Measurements from ENCODE around the gene TIMP1. TPM values are rescaled to one million over a fixed set of nuclear protein-coding genes. Genes with fewer than 3 reads are reported as not detected.
A peak's percentile ranks its signal among the peaks of the same experiment; 100 is the strongest.

TIMP1 gene
- total RNA-seq, 2 experiments from 2014 or later: not detected

DNA sequence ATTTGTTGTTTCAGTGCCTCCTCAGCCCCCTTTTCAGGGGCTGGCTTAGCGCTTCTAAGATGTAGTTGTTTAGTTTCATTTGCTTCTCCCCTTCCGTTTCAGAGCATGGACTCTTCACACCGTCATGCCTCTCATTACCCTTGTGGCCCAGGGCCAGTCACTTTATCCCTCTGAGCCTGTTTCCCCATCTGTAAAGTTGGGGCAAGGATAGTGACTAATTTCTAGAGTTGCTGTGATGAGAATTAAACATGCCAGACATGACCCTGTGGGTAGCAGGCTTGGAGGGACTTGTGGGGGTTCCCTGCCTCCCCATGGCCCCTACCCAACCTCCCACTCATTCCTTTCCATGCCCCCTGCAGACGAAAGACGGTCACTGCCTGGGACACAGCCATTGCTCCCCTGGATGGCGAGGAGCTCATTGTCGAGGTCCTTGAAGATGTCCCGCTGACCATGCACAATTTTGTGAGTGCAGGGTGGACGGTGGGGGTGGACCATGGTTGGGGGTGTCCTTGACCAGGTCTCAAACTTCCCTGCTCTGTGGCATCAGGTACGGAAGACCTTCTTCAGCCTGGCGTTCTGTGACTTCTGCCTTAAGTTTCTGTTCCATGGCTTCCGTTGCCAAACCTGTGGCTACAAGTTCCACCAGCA, 17.7 kb upstream of the TIMP1 start:
- no peak overlapping the region for H3K27ac ChIP-seq (ENCODE audit: low read depth, low read length, poor library complexity, severe bottlenecking)
- H3K36me3 ChIP-seq (ENCODE audit: insufficient read depth, low read length): peaks cover 61% of the 10 kb centered on the region
- ChIA-PET POLR2A (no interaction called here), CTCF (ENCODE audit: unreplicated experiment) (no interaction called here)
- DNase-seq (ENCODE audit: low spot score): no peak
- H3K79me2 ChIP-seq (ENCODE audit: insufficient read depth, low read depth, low read length): peaks cover 15% of the 10 kb centered on the region; the same call in 1 of the 2 replicates
- no peaks in the 10 kb centered on the region for H3K9me3 ChIP-seq (ENCODE audit: low read length)
- no peaks in the 10 kb centered on the region for H4K20me1 ChIP-seq (ENCODE audit: insufficient read depth, low read length)
- no peak overlapping the region for H3K4me3 ChIP-seq (ENCODE audit: low read depth, low read length, poor library complexity, severe bottlenecking)
- BruUV-seq (replicated peaks): no TSS peak
- no peak overlapping the region for H2AFZ ChIP-seq (ENCODE audit: low read length)
- TF ChIP-seq EZH2phosphoT487 (IDR thresholded peaks at IDR 0.05; ENCODE audit: borderline replicate concordance, low read depth, low read length): no peak
- TF ChIP-seq, protein P1, sequence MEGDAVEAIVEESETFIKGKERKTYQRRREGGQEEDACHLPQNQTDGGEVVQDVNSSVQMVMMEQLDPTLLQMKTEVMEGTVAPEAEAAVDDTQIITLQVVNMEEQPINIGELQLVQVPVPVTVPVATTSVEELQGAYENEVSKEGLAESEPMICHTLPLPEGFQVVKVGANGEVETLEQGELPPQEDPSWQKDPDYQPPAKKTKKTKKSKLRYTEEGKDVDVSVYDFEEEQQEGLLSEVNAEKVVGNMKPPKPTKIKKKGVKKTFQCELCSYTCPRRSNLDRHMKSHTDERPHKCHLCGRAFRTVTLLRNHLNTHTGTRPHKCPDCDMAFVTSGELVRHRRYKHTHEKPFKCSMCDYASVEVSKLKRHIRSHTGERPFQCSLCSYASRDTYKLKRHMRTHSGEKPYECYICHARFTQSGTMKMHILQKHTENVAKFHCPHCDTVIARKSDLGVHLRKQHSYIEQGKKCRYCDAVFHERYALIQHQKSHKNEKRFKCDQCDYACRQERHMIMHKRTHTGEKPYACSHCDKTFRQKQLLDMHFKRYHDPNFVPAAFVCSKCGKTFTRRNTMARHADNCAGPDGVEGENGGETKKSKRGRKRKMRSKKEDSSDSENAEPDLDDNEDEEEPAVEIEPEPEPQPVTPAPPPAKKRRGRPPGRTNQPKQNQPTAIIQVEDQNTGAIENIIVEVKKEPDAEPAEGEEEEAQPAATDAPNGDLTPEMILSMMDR (conservative IDR thresholded peaks at IDR 0.05; ENCODE audit: low read length): no peak
- H3K4me2 ChIP-seq (ENCODE audit: low read length): no peak overlapping the region
- intact Hi-C loops (cut with micrococcal nuclease; ENCODE audit: unreplicated experiment): loop anchor here (5.0 kb wide), 3 partner anchors 63 to 88 kb away; partner anchors contain the start of genes CFP and ELK1
- H3K9me2 ChIP-seq (ENCODE audit: insufficient read depth, low read length): no peaks in the 10 kb centered on the region
- peaks cover 16% of the 10 kb centered on the region for H3K4me1 ChIP-seq (ENCODE audit: insufficient read depth, low read length, poor library complexity, severe bottlenecking)

- Histone ChIP-seq H3K79me2 (ENCODE audit: insufficient read depth, low read depth, low read length) (peaks cover 4% of the 10 kb centered on the region; the same call in 1 of the 2 replicates), H3K4me2 (ENCODE audit: low read length) (no peak overlapping the region), H4K20me1 (ENCODE audit: insufficient read depth, low read length) (no peaks in the 10 kb centered on the region), H3K9me2 (ENCODE audit: insufficient read depth, low read length) (no peaks in the 10 kb centered on the region), H3K4me1 (ENCODE audit: insufficient read depth, low read length, poor library complexity, severe bottlenecking) (peaks cover 7% of the 10 kb centered on the region), H3K4me3 (ENCODE audit: low read depth, low read length, poor library complexity, severe bottlenecking) (no peak overlapping the region), H3K36me3 (ENCODE audit: insufficient read depth, low read length) (peaks cover 73% of the 10 kb centered on the region), H2AFZ (ENCODE audit: low read length) (no peak overlapping the region), H3K9me3 (ENCODE audit: low read length) (no peaks in the 10 kb centered on the region), H3K27ac (ENCODE audit: low read depth, low read length, poor library complexity, severe bottlenecking) (no peak overlapping the region)
- DNase-seq (ENCODE audit: low spot score): no peak
- POLR2A ChIA-PET: no interaction called here
- BruUV-seq (replicated peaks): no TSS peak
- TF ChIP-seq EZH2phosphoT487 (IDR thresholded peaks at IDR 0.05; ENCODE audit: borderline replicate concordance, low read depth, low read length): no peak
- TF ChIP-seq, protein P1 (conservative IDR thresholded peaks at IDR 0.05; ENCODE audit: low read length): no peak
- CTCF ChIA-PET (ENCODE audit: unreplicated experiment): no interaction called here
- intact Hi-C loops (cut with micrococcal nuclease; ENCODE audit: unreplicated experiment): no loop called here
Measured at GRCh38 chrX:47566841-47567240, 15.4 kb upstream of the TIMP1 start.

GRCh38 chrX:47568656-47569295, 13.5 kb upstream of the TIMP1 start:
- Histone ChIP-seq H4K20me1 (ENCODE audit: insufficient read depth, low read length) (no peaks in the 10 kb centered on the region), H3K4me3 (ENCODE audit: low read depth, low read length, poor library complexity, severe bottlenecking) (no peak overlapping the region), H2AFZ (ENCODE audit: low read length) (no peak overlapping the region), H3K79me2 (ENCODE audit: insufficient read depth, low read depth, low read length) (no peaks in the 10 kb centered on the region), H3K4me2 (ENCODE audit: low read length) (no peak overlapping the region), H3K27ac (ENCODE audit: low read depth, low read length, poor library complexity, severe bottlenecking) (no peak overlapping the region), H3K9me3 (ENCODE audit: low read length) (no peaks in the 10 kb centered on the region), H3K4me1 (ENCODE audit: insufficient read depth, low read length, poor library complexity, severe bottlenecking) (no peaks in the 10 kb centered on the region), H3K9me2 (ENCODE audit: insufficient read depth, low read length) (no peaks in the 10 kb centered on the region), H3K36me3 (ENCODE audit: insufficient read depth, low read length) (peaks cover 66% of the 10 kb centered on the region)
- POLR2A ChIA-PET: no interaction called here
- intact Hi-C loops (cut with micrococcal nuclease; ENCODE audit: unreplicated experiment): no loop called here
- TF ChIP-seq, protein P1 (conservative IDR thresholded peaks at IDR 0.05; ENCODE audit: low read length): peak; percentile 60
- TF ChIP-seq EZH2phosphoT487 (IDR thresholded peaks at IDR 0.05; ENCODE audit: borderline replicate concordance, low read depth, low read length): no peak
- CTCF ChIA-PET (ENCODE audit: unreplicated experiment): no interaction called here
- BruUV-seq (replicated peaks): no TSS peak
- peak; percentile 50 for DNase-seq (ENCODE audit: low spot score)
